CD4-positive, alpha-beta T cell treated with Interleukin-17A for 1 hour (primary cell): ENCODE measurements around the gene TSR2.

Experiments
- DNase-seq: peaks from one replicate; pipeline ENCODE4 v3.0.0-alpha.2; 2020

The TSR2 gene

DNA sequence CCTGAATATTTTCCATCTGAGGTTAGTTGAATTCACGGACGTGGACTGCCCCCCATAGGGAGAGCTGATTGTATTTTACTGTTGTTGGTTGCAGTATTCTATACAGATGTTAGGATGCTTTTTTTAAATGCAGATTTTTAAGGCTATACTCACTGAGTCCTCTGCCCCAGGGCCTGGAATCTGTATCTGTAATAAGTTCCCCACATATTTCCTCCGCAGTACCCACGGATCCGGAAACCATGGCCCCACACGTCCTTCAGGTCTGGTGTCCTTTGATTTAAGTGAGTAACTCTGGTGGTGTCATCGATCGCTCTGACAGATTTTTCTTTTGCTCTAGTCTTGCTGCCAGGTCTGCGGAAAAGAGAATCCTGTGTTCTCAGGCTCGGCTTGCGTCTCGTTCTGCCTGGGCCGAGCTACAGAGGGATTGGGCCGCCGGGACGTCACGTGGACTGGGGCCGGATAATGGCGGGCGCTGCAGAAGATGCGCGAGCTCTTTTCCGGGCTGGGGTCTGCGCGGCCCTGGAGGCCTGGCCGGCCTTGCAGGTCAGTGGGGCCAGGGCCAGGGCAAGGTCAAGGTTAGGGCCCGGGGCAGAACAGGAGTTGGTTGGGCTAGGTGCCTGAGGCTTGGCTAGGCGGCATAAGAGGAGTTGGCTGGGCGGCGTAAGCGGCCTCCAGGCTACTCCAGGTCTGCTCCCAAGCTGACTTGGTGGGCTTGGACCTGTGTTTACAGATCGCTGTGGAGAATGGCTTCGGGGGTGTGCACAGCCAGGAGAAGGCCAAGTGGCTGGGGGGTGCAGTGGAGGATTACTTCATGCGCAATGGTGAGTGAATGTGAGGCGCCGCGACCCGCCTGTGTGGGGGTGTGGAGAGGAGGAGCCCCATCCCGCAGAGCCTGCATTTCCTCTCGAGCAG, at the start of gene TSR2:
TSR2 (plus strand) TSS at position 445 of the 912 bp plus-strand sequence; CDS start at position 463, 18 bp downstream.
- peak; percentile 86 for DNase-seq

- no peak for DNase-seq
These were observed 43.1 kb upstream of the TSR2 start for GRCh38 chrX:54397113-54397512.

- DNase-seq = no peak
These were observed 32.9 kb upstream of the TSR2 start for GRCh38 chrX:54407266-54407665.

DNA sequence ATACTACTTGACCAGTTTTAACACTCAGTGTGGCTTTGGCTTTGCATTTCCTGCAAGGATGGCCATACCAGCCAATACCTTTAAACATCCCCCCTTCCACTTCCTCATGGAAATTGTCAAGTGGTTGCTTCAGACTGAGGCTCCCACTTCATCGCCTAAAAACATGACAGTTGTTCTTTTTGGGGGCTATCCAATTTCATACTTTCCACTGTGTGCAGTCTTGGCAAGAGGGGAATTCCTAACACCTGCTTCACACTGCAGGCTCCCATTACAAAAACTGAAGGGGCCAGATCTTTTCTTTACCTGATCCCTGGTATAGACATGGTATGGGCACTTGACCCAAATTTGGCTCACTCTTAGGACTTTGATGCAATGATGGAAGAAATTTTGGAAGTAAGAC, 28.5 kb upstream of the TSR2 start:
- no peak for DNase-seq

DNA sequence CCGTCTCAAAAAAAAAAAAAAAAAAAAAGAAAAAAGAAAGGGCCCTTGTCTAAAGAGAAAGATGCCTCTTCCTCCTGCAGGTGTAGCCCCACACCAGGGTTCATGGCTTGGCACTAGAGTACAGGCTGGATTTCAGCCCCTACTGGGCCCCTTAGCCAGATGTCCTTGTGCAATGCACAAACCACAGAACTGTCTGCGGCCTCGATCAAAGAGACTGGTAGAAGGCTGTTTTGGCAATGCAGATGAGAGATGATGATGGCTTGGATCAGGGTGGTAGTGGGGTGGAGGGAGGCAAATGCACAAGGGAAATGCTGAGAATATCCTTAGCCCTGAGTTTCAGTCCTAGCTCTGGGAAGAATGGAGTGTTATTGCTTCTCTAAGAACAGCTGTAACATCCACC, 26.5 kb upstream of the TSR2 start:
- no peak for DNase-seq

GRCh38 chrX:54415534-54416350, 24.5 kb upstream of the TSR2 start:
- DNase-seq = no peak

GRCh38 chrX:54416965-54417364, 23.2 kb upstream of the TSR2 start:
- no peak for DNase-seq

- no peak for DNase-seq
These were observed 20.5 kb upstream of the TSR2 start for GRCh38 chrX:54419559-54420302.

GRCh38 chrX:54422168-54422567, 18.0 kb upstream of the TSR2 start:
- DNase-seq = no peak

DNA sequence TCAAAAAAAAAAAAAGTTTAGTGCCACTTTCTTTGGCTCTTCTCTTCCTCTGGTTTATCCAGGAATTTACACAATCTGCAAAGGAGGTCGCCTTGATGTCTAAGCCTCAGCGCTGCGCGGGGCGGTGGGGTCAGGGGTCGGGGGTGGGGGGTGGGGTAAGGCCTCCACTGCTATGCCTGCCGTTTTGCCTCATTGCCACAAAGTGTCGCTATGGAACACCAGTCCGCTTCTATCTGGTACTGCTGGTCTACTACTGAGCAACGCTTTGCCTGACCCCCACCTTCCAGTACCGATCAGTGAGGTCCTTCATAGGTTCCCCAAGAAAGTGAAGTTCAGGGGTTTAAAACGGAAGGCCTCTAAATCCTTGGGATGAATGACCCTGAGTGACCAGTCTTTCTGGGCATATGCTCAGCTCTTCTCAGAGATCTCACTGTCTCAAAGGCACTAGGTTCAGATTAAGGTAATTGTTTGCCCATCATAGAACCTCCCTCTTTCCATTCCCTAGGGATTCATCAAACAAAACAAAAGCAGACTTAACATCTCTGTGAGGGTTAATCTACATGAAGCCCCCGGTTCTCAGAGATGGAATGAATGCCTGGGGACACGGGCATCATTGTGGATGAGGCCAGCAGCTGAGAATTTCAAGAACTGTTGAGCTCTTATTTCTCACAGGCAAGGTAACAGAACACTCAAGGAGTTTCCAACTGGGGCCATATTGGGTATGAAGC, 16.9 kb upstream of the TSR2 start:
- DNase-seq = no peak

DNA sequence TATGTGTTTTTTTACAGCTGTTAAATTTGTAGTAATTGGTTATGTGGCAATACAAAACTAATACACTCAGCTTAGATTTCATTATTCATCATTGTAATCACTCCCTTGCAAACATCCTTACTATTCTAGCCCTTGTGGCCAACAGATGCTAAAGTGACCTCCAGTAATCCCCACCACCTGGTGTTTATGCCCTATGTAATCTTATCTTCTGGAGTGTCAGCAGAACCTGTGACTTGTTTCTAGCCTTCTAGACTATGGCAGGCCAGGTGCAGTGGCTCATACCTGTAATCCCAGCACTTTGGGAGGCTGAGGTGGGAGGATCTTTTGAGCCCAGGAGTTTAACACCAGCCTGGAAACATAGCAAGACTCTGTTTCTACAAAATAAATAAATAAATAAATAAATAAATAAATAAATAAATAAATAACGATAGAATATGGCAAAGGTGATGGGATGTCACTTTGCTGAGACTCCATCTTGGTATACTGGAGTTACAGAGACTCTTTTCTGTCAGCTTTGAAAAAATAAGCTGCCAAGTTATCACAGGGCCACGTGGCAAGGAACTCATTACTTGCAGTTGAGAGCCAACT, 12.3 kb upstream of the TSR2 start:
- no peak for DNase-seq

GRCh38 chrX:54430519-54430918, 9.7 kb upstream of the TSR2 start:
- no peak for DNase-seq

- DNase-seq = no peak
These were observed 5.1 kb upstream of the TSR2 start for GRCh38 chrX:54435121-54435520.

DNA sequence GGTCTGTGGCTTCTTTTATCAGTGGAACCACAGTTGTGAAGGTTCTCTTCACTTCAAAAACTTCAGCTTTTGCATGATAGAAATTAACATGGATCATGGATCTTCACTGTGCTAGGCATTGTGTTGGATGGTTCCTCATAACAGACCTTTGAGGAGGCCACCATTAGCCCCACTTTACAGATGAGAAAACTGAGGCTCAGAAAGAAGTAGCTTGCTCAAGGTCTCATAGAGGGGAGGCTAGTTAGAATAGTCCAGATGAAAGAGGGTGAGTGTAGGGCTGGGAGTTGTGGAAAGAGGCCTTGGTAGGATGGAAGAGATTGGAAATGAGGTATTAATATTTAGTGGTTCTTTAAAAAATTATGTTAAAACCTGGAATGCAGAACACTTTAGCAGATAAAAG, 2.6 kb downstream of the TSR2 start:
- no peak for DNase-seq

DNA sequence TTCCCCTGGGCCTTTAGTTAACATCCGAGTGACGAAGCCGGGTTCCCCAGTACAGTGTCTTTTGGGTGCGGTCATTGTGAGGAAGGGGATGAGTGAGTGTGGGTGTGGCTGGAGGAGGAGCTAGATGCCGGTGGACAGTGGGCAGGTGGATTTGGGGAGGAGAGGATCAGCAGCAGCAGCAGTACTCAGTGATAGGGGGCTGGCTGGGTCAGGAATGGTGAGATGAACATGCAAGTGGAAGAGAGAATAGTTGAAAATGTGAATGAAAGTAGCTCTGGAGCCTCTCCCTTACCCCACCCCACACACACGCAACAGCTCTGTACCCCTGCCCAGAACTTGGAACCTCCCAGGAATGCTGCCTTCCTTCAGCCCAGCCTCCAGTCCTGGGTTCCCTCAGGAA, 4.5 kb downstream of the TSR2 start:
- no peak for DNase-seq

DNA sequence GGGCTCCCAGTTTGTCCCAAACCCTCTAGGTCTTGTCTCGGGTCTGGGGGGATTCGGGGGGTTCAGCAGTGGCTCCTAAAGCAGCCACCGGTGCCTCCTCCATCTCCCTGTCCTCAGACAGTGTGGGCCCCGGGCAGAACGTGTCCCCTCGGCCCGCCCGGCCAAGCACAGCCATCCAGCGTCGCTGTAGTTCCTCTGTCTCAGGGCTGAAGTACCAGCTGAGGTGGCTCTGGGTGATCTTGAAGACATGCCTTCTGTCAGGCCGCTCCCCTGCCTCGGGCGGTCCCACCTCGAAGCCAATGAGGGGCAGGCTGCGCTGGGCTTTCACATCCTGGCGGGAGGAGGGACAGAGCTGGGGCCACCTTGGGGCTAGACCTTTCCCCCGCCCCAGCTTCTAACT, 5.9 kb downstream of the TSR2 start:
- DNase-seq = no peak

- no peak for DNase-seq
These were observed 7.3 kb downstream of the TSR2 start for GRCh38 chrX:54447461-54447860.

GRCh38 chrX:54449929-54450328, 9.7 kb downstream of the TSR2 start:
- DNase-seq = no peak

DNA sequence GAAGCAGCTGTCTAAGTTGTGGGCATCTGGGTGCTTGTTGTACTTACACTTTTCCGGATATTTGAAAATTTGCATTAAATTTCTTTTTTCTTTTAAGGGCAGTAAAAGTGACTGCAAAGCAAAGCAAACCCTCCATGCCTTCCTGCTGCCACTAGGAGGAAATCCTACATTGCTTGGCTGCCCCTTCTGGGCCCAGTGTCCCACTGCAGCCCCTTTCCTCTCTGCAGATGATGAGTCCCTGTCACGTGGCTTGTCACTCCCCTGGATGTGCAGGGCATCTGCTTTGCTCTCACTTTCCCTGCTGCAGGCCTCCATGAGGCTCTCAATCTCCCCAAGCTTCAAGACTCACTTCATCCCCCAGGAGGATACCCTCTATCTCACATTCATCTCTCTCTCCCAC, 12.7 kb downstream of the TSR2 start:
- DNase-seq = no peak

DNA sequence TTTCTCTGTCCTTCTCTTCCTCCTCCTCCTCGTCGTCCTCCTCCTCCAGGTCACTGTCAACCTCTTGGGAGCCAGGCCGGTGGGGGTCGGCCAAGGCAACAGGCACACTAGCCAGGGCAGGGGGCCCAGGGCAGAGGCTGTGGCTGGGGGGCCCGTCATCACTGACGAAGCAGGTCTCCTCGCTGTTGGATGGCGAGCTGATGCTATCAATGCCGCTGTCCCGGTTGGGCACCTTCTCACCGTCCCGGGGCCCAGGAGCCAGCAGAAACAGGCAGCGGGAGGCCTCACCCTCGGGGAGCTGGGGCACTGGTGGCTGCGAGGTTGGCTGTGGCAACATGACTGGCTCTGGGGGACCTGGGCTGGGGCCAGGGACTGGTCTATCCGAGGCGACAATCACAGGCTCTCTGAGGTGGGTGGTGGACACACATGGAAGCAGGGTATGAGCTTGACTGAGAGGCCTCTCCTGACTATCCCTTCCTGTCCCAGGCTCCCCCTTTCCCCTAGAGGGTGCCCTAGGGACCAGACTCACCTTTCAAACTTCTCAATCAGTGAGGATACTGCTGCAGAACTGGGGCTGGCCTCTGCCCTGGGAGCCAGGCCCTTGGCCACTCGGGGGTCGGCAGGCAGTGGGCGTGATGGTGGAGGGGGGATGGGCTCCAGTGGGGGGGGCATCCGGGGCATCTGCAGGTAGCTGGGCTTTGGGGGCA, 30.0 kb downstream of the TSR2 start:
- no peak for DNase-seq
